Measurements from ENCODE around the gene PAGR1. TPM values are rescaled to one million over a fixed set of nuclear protein-coding genes. Genes with fewer than 3 reads are reported as not detected.

Gene PAGR1
- total and polyA plus RNA-seq, 2 of the 13 experiments (the other 11 are each of a cell fraction or from before 2014, with no cell fraction given): 9.8 to 66.4 TPM

DNA sequence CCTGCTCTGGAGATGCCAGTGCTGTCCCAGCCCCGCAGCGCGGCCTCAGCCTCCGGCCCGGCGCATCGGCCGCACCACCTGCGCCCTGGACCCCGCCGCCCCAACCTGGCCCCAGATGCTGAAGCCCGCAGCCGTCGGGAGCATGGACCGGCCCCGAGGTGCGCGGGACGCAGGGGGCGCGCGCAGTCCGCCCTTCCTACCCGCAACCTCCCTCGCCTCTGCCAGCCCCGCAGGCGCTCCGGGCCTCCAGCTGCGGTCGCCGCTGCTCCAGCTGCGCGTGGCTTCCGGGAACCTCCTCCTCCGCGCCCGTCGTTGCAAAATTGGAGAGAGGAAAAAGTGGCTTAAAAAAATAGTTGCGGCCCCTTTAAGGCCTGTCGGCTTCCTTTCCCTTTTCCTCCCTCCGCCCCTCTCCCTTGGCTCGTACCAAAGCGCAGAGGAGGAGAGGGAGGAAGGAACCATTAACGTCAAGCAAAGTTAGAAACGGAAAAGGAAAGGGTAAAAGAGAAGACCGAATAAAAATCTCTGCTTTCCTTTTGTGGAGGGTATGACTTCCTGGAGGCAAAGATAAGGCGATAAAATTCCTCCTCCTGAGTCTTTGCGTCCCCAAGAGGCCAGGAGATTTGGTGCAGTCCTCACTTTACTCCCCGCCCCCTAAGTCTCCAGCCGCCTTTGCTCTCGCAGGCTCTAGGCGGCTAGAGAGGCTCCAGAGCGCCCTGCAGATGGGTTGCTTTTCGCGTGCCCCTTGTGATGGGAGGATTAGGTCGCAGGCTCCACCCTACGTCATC is 47.1 kb downstream of the PAGR1 start, which contains the start of gene CDIPT (continued):
- peak; percentile 44; the same call in 1 of the 2 replicates for TF ChIP-seq NR2C2 (CRISPR knock-in tag; IDR thresholded peaks at IDR 0.05; ENCODE audit: borderline replicate concordance)
- TF ChIP-seq ZNF644 (CRISPR knock-in tag; IDR thresholded peaks at IDR 0.05; ENCODE audit: low read depth): no peak
- TF ChIP-seq ZNF724P (CRISPR knock-in tag; IDR thresholded peaks at IDR 0.05; ENCODE audit: borderline replicate concordance): no peak; the same call in 1 of the 2 replicates
- peak; percentile 88 for TF ChIP-seq RFXANK (CRISPR knock-in tag; IDR thresholded peaks at IDR 0.05)
- peak; percentile 87 for TF ChIP-seq ZNF788 (CRISPR knock-in tag; IDR thresholded peaks at IDR 0.05; ENCODE audit: borderline replicate concordance)
- TF ChIP-seq, protein P1, sequence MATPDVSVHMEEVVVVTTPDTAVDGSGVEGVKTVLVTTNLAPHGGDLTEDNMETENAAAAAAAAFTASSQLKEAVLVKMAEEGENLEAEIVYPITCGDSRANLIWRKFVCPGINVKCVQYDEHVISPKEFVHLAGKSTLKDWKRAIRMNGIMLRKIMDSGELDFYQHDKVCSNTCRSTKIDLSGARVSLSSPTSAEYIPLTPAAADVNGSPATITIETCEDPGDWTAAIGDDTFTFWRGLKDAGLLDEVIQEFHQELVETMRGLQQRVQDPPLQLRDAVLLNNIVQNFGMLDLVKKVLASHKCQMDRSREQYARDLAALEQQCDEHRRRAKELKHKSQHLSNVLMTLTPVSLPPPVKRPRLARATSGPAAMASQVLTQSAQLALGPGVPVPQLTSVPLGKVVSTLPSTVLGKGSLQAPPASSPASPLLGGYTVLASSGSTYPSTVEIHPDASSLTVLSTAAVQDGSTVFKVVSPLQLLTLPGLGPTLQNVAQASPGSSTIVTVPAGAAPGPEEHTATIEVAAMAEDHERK (CRISPR knock-in tag; IDR thresholded peaks at IDR 0.05; ENCODE audit: low read depth): peak; percentile 68
- peak; percentile 53; the same call in 1 of the 2 replicates for TF ChIP-seq ZNF510 (CRISPR knock-in tag; IDR thresholded peaks at IDR 0.05; ENCODE audit: low read depth)
- peak; percentile 60; the same call in 1 of the 2 replicates for TF ChIP-seq THYN1 (CRISPR knock-in tag; IDR thresholded peaks at IDR 0.05; ENCODE audit: borderline replicate concordance, low read depth)
- TF ChIP-seq TGIF2 (CRISPR knock-in tag; IDR thresholded peaks at IDR 0.05): peak; percentile 52; the same call in 1 of the 2 replicates
- TF ChIP-seq EHMT2 (IDR thresholded peaks at IDR 0.05; ENCODE audit: borderline replicate concordance, low read depth, low read length): no peak; the same call in 1 of the 2 replicates
- TF ChIP-seq PRMT3 (CRISPR knock-in tag; IDR thresholded peaks at IDR 0.05; ENCODE audit: borderline replicate concordance, low read depth): no peak
- peak; percentile 40 for TF ChIP-seq BCL6 (CRISPR knock-in tag; IDR thresholded peaks at IDR 0.05)
- TF ChIP-seq AKAP8 (CRISPR knock-in tag; IDR thresholded peaks at IDR 0.05): peak; percentile 78; the same call in 1 of the 2 replicates
- no peak for TF ChIP-seq ZNF337 (CRISPR knock-in tag; IDR thresholded peaks at IDR 0.05; ENCODE audit: borderline replicate concordance, low read depth)
- TF ChIP-seq PHF20 (CRISPR knock-in tag; IDR thresholded peaks at IDR 0.05): peak; percentile 74
- TF ChIP-seq, protein P2, sequence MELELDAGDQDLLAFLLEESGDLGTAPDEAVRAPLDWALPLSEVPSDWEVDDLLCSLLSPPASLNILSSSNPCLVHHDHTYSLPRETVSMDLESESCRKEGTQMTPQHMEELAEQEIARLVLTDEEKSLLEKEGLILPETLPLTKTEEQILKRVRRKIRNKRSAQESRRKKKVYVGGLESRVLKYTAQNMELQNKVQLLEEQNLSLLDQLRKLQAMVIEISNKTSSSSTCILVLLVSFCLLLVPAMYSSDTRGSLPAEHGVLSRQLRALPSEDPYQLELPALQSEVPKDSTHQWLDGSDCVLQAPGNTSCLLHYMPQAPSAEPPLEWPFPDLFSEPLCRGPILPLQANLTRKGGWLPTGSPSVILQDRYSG (CRISPR knock-in tag; IDR thresholded peaks at IDR 0.05): no peak
- TF ChIP-seq, protein P3, sequence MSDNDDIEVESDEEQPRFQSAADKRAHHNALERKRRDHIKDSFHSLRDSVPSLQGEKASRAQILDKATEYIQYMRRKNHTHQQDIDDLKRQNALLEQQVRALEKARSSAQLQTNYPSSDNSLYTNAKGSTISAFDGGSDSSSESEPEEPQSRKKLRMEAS (IDR thresholded peaks at IDR 0.05): peak; percentile 81
- no peak for TF ChIP-seq ZC3H4 (CRISPR knock-in tag; IDR thresholded peaks at IDR 0.05; ENCODE audit: borderline replicate concordance)
- peak; percentile 69 for TF ChIP-seq NCOA2 (CRISPR knock-in tag; IDR thresholded peaks at IDR 0.05)
- no peak; the same call in 1 of the 2 replicates for TF ChIP-seq DNMT3B (CRISPR knock-in tag; conservative IDR thresholded peaks at IDR 0.05)
- TF ChIP-seq, protein P4, sequence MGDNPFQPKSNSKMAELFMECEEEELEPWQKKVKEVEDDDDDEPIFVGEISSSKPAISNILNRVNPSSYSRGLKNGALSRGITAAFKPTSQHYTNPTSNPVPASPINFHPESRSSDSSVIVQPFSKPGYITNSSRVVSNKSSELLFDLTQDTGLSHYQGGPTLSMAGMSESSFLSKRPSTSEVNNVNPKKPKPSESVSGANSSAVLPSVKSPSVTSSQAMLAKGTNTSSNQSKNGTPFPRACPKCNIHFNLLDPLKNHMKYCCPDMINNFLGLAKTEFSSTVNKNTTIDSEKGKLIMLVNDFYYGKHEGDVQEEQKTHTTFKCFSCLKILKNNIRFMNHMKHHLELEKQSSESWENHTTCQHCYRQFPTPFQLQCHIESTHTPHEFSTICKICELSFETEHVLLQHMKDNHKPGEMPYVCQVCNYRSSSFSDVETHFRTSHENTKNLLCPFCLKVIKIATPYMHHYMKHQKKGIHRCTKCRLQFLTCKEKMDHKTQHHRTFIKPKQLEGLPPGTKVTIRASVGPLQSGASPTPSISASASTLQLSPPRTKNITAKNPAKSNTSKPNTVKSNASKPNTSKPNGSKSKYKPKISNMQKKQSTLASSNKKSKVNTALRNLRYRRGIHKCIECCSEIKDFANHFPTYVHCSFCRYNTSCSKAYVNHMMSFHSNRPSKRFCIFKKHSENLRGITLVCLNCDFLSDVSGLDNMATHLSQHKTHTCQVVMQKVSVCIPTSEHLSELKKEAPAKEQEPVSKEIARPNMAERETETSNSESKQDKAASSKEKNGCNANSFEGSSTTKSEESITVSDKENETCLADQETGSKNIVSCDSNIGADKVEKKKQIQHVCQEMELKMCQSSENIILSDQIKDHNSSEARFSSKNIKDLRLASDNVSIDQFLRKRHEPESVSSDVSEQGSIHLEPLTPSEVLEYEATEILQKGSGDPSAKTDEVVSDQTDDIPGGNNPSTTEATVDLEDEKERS (CRISPR knock-in tag; IDR thresholded peaks at IDR 0.05): no peak
- peak; percentile 84 for TF ChIP-seq NR2F6 (IDR thresholded peaks at IDR 0.05)
- TF ChIP-seq NR2F6 (CRISPR knock-in tag; IDR thresholded peaks at IDR 0.05): peak; percentile 74; the same call in 1 of the 2 replicates
- TF ChIP-seq, protein P5, sequence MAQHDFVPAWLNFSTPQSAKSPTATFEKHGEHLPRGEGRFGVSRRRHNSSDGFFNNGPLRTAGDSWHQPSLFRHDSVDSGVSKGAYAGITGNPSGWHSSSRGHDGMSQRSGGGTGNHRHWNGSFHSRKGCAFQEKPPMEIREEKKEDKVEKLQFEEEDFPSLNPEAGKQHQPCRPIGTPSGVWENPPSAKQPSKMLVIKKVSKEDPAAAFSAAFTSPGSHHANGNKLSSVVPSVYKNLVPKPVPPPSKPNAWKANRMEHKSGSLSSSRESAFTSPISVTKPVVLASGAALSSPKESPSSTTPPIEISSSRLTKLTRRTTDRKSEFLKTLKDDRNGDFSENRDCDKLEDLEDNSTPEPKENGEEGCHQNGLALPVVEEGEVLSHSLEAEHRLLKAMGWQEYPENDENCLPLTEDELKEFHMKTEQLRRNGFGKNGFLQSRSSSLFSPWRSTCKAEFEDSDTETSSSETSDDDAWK (CRISPR knock-in tag; IDR thresholded peaks at IDR 0.05): no peak

Data from HepG2 (cell line).